Measurements from ENCODE around the gene CIDEC.

CIDEC gene

GRCh38 chr3:9833078-9833477 lies 47.0 kb downstream of the CIDEC start:
- TF ChIP-seq CTCF (IDR thresholded peaks at IDR 0.05; ENCODE audit: insufficient read depth, low read length, missing control alignments): no peak
- H3K4me3 ChIP-seq (ENCODE audit: low read depth, low read length): no peak overlapping the region
- ChIA-PET CTCF (interaction anchor here (0.5 to 1.7 kb wide), 3 partner anchors 12 to 135 kb away, joined by 3 to 6 read pairs (median 4); partner anchors contain the start of gene CRELD1), POLR2A (no interaction called here)
- no peak for DNase-seq (ENCODE audit: low read depth, low spot score)

- CTCF ChIA-PET: interaction anchor here (0.6 to 2.3 kb wide), 6 partner anchors 8 to 115 kb away, joined by 3 to 9 read pairs (median 5); partner anchors contain the start of gene CRELD1
- POLR2A ChIA-PET: interaction anchor here (0.6 to 1.0 kb wide), 2 partner anchors 12 to 26 kb away, joined by 3 read pairs; partner anchors contain the start of gene RPUSD3
- H3K4me3 ChIP-seq (ENCODE audit: low read depth, low read length): no peak overlapping the region
- no peak for DNase-seq (ENCODE audit: low read depth, low spot score)
- TF ChIP-seq CTCF (IDR thresholded peaks at IDR 0.05; ENCODE audit: insufficient read depth, low read length, missing control alignments): no peak
Observed at GRCh38 chr3:9831253-9831652, 48.8 kb downstream of the CIDEC start.

GRCh38 chr3:9828801-9829755 lies 51.0 kb downstream of the CIDEC start:
- CTCF ChIA-PET: interaction anchor here (0.7 to 1.5 kb wide), 4 partner anchors 9 to 102 kb away, joined by 3 to 4 read pairs (median 3); no protein-coding TSS in a partner anchor
- POLR2A ChIA-PET: interaction anchor here (1.1 kb wide), 1 partner anchor 117 kb away, joined by 3 read pairs; no protein-coding TSS in a partner anchor
- H3K4me3 ChIP-seq (ENCODE audit: low read depth, low read length): no peak overlapping the region
- no peak for DNase-seq (ENCODE audit: low read depth, low spot score)
- no peak for TF ChIP-seq CTCF (IDR thresholded peaks at IDR 0.05; ENCODE audit: insufficient read depth, low read length, missing control alignments)

- POLR2A ChIA-PET: interaction anchor here (0.9 kb wide), 1 partner anchor 9 kb away, joined by 5 read pairs; no protein-coding TSS in a partner anchor
Observed at GRCh38 chr3:9826815-9827573, 53.1 kb downstream of the CIDEC start.

GRCh38 chr3:9825451-9826040 lies 54.5 kb downstream of the CIDEC start:
- H3K4me3 ChIP-seq (ENCODE audit: low read depth, low read length): no peak overlapping the region
- no peak for TF ChIP-seq CTCF (IDR thresholded peaks at IDR 0.05; ENCODE audit: insufficient read depth, low read length, missing control alignments)
- DNase-seq (ENCODE audit: low read depth, low spot score): no peak
- POLR2A ChIA-PET: no interaction called here
- CTCF ChIA-PET: interaction anchor here (1.3 kb wide), 1 partner anchor 82 kb away, joined by 3 read pairs; no protein-coding TSS in a partner anchor

More at GRCh38 chr3:9826815-9827573, 53.1 kb downstream of the CIDEC start:
- TF ChIP-seq CTCF (IDR thresholded peaks at IDR 0.05; ENCODE audit: insufficient read depth, low read length, missing control alignments): no peak
- no peak overlapping the region for H3K4me3 ChIP-seq (ENCODE audit: low read depth, low read length)
- CTCF ChIA-PET: interaction anchor here (0.8 to 1.6 kb wide), 3 partner anchors 14 to 119 kb away, joined by 3 to 6 read pairs (median 5); partner anchors contain the start of gene RPUSD3
- no peak for DNase-seq (ENCODE audit: low read depth, low spot score)
